Inflammatory macrophage treated with lipopolysaccharide for 4 hours (primary cell): ENCODE data around the gene TMEM115.
"Not testable (repeated sequence)": the region's sequence is repeated elsewhere in the genome, so short reads cannot be mapped to it uniquely, and the experiment has no call there.

ENCODE experiments used
- DNase-seq: peaks from one replicate; pipeline ENCODE4 v3.0.0-alpha.2; 2020

Gene TMEM115

DNA sequence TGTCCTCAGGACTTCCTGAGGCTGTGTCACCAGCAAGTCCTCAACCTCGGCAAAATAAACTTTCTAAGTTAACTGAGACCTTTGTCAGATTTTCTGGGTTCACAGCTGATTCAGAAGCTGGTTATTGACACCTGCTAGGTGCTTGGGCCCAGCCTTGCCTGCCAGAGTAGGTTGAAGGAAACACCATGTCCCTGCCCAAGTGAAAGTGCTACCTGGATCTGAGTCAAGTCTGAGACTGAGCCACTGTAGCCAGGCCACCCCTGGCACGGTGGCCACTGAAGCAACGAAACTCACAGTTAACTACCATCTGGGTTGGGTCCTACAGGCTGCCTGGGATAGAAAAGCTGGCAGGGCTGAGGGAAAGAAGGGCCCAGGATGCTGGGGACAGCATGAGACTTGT is 45.0 kb downstream of the TMEM115 start:
- DNase-seq: no peak

DNA sequence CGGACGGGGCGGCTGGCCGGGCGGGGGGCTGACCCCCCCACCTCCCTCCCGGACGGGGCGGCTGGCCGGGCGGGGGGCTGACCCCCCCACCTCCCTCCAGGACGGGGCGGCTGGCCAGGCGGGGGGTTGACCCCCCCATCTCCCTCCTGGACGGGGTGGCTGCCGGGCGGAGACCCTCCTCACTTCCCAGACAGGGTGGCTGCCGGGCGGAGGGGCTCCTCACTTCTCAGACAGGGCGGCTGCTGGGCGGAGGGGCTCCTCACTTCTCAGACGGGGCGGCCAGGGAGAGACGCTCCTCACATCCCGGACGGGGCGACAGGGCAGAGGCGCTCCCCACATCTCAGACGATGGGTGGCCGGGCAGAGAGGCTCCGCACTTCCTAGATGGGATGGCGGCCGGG is 47.3 kb downstream of the TMEM115 start:
- DNase-seq: not testable (repeated sequence)
